Kidney epithelial cell (primary cell): ENCODE measurements around the gene TAGLN2. TPM values are rescaled to one million over a fixed set of nuclear protein-coding genes. Genes with fewer than 3 reads are reported as not detected.

ENCODE experiments used
- DNase-seq: peaks from one replicate; pipeline ENCODE4 v3.0.0-alpha.2; 2010; ENCODE audit warnings: low read depth
- H3K27me3 ChIP-seq: 2 replicates; pipeline ENCODE4 v1.6.0; 2011; ENCODE audit warnings: low read length; ENCODE audit not compliant: control insufficient read depth, insufficient read depth
- H3K36me3 ChIP-seq: 2 replicates; pipeline ENCODE4 v1.5.1; 2011; ENCODE audit warnings: low read length; ENCODE audit not compliant: control insufficient read depth, insufficient read depth
- H3K4me3 ChIP-seq: 2 replicates; pipeline ENCODE4 v1.5.1; 2011; ENCODE audit warnings: low read depth, mild to moderate bottlenecking, control low read depth, low read length
- CTCF ChIP-seq: IDR thresholded peaks from 2 replicates; pipeline ENCODE4 v1.5.1; 2011; ENCODE audit warnings: mild to moderate bottlenecking, moderate library complexity, low read length, control low read depth, inconsistent platforms; ENCODE audit not compliant: insufficient read depth, poor library complexity, severe bottlenecking
- total RNA-seq: library from RNA; depleted of rRNA; stranded (reverse); fragments of >200 nt; gene quantifications from 2 replicates; pipeline ENCODE4 v1.2.3, GENCODE V29; 2015

Gene TAGLN2
- total RNA-seq, 1 donor from 2014 or later: 719 TPM

GRCh38 chr1:159968901-159969300 is 43.6 kb upstream of the TAGLN2 start:
- no peak for DNase-seq
- Histone ChIP-seq H3K4me3 (no peak overlapping the region), H3K27me3 (peaks cover 4% of the 10 kb centered on the region), H3K36me3 (no peaks in the 10 kb centered on the region)
- TF ChIP-seq CTCF: no peak

- H3K4me3 ChIP-seq: no peak overlapping the region
- DNase-seq: no peak
- H3K36me3 ChIP-seq: no peaks in the 10 kb centered on the region
- no peak for TF ChIP-seq CTCF
- peaks cover 6% of the 10 kb centered on the region for H3K27me3 ChIP-seq
Measured at GRCh38 chr1:159965263-159965662, 40.0 kb upstream of the TAGLN2 start.

- H3K27me3 ChIP-seq: peaks cover 7% of the 10 kb centered on the region
- H3K4me3 ChIP-seq: no peak overlapping the region
- H3K36me3 ChIP-seq: no peaks in the 10 kb centered on the region
- no peak for TF ChIP-seq CTCF
- no peak for DNase-seq
Measured at GRCh38 chr1:159964144-159964543, 38.8 kb upstream of the TAGLN2 start.

DNA sequence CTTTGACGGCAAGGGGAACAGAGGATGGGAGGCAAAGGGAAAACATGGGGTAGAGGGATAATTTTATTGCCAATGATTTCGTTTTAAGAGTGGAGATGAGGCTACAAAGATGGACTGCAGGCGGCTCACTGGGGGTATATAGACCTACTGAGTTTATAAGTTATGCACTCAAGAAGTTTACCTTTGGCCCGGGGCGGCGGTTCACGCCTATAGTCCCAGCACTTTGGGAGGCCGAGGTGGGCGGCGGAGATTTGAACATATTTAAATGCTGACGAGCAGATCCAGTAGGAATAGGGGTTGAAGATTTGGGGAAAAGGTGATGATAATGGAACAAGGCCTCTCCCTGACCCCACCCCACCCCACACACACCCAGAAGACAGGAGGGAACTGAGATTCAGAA is 36.9 kb upstream of the TAGLN2 start:
- no peak overlapping the region for H3K4me3 ChIP-seq

GRCh38 chr1:159961636-159962035 is 36.3 kb upstream of the TAGLN2 start:
- H3K4me3 ChIP-seq: no peak overlapping the region
- DNase-seq: no peak
- H3K36me3 ChIP-seq: no peaks in the 10 kb centered on the region
- TF ChIP-seq CTCF: no peak
- H3K27me3 ChIP-seq: peaks cover 8% of the 10 kb centered on the region

More for the DNA sequence above, 36.9 kb upstream of the TAGLN2 start:
- DNase-seq: no peak
- Histone ChIP-seq H3K27me3 (peaks cover 8% of the 10 kb centered on the region), H3K36me3 (no peaks in the 10 kb centered on the region)
- TF ChIP-seq CTCF: no peak

DNA sequence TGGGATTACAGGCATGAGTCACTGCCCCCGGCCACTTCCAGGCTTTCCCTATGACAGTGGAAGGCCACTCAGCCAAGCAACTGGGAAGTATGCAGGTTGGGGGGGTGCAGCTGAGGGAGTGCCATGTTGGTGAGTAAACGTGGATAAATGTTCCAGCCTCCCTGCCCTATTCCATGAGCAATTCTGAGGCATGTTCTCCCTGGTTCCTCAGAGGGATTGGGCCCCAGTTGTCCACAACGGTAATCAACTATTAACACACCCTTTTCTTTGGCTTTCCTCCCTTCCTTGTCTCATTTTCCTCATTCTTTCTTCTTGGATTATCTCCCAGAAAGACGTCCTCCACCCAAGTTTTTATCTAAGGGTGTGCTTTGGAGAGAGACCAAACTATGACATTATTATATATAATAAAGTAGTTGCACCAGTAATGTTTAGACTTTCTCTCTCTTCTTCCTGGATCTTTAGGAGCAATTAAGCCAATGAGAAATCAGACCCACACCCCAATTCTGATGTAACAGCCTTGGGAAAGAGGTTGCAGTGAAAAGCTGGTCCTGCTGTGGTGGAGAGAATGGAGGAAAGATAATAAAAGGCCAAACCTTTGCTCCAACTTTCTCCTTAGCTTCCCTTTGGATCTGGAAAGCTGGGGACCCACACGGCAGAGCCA is 35.5 kb upstream of the TAGLN2 start:
- Histone ChIP-seq H3K27me3 (peaks cover 8% of the 10 kb centered on the region), H3K36me3 (no peaks in the 10 kb centered on the region), H3K4me3 (no peak overlapping the region)
- no peak for TF ChIP-seq CTCF
- no peak for DNase-seq
